HEK293 (cell line): ENCODE results near the gene WIPI1.

ENCODE experiments used
- CTCF ChIA-PET: fragments of 350-600 bp; formaldehyde crosslinking; extraction: SDS; loops from one replicate; lab custom pipeline; 2021; ENCODE audit warnings: antibody characterized with exemption; lab: Yijun Ruan, JAX
- POLR2A ChIA-PET: fragments of 300-600 bp; formaldehyde crosslinking; extraction: SDS; loops from one replicate; lab custom pipeline; 2020; ENCODE audit warnings: antibody characterized with exemption, inconsistent platforms; lab: Yijun Ruan, JAX
- H3K27ac ChIP-seq: fragments of 200-500 bp; sonication (Bioruptor generic); 2 replicates; pipeline ENCODE4 v1.5.1; 2014; ENCODE audit warnings: low read depth, low read length, control low read depth, inconsistent platforms; ENCODE audit errors: extremely low read depth
- H3K36me3 ChIP-seq, 2 experiments: fragments of 200-500 bp in 1 of 2; sonication (Bioruptor generic) in 1 of 2; 1 replicate in 1 of 2; 2 replicates in 1 of 2; pipeline ENCODE4 v1.5.1; 2014 to 2017; ENCODE audit warnings: inconsistent platforms in 2 of 2, low read length in 2 of 2; ENCODE audit not compliant: control insufficient read depth in 2 of 2, insufficient read depth in 1 of 2
- H3K4me1 ChIP-seq: fragments of 200-500 bp; sonication (Bioruptor generic); 2 replicates; pipeline ENCODE4 v1.5.1; 2014; ENCODE audit warnings: mild to moderate bottlenecking, low read length, inconsistent platforms; ENCODE audit not compliant: control insufficient read depth, insufficient read depth
- H3K4me3 ChIP-seq: 2 replicates; pipeline ENCODE4 v1.5.1; 2011; ENCODE audit warnings: low read depth, mild to moderate bottlenecking, control low read depth, low read length, moderate library complexity
- H3K9me3 ChIP-seq: fragments of 200-500 bp; sonication (Bioruptor generic); 2 replicates; pipeline ENCODE4 v1.5.1; 2014; ENCODE audit warnings: low read depth, low read length, inconsistent platforms; ENCODE audit not compliant: control insufficient read depth, insufficient read depth
- ATF2 ChIP-seq: fragments of 450-650 bp; formaldehyde crosslinking; IDR thresholded peaks from 2 replicates; pipeline ENCODE4 v1.5.1; 2016; ENCODE audit warnings: missing biosample characterization, missing genetic modification characterization, low read depth
- FEZF1 ChIP-seq: fragments of 450-650 bp; formaldehyde crosslinking; IDR thresholded peaks from 2 replicates; pipeline ENCODE4 v1.5.1; 2016; ENCODE audit warnings: missing biosample characterization, missing genetic modification characterization
- GLI4 ChIP-seq: fragments of 450-650 bp; formaldehyde crosslinking; IDR thresholded peaks from 2 replicates; pipeline ENCODE4 v1.5.1; 2016; ENCODE audit warnings: missing biosample characterization, missing genetic modification characterization
- KLF8 ChIP-seq: fragments of 450-650 bp; formaldehyde crosslinking; IDR thresholded peaks from 2 replicates; pipeline ENCODE4 v1.5.1; 2016; ENCODE audit warnings: missing biosample characterization, missing genetic modification characterization
- PBX3 ChIP-seq: sonication (generic); formaldehyde crosslinking; IDR thresholded peaks from 2 replicates; pipeline ENCODE4 v1.8.1; 2022; ENCODE audit warnings: mild to moderate bottlenecking, moderate library complexity, missing genetic modification reagents
- PRDM6 ChIP-seq: fragments of 450-650 bp; formaldehyde crosslinking; IDR thresholded peaks from 2 replicates; pipeline ENCODE4 v1.5.1; 2017; ENCODE audit warnings: missing biosample characterization, missing genetic modification characterization
- SCRT1 ChIP-seq: fragments of 450-650 bp; formaldehyde crosslinking; IDR thresholded peaks from 2 replicates; pipeline ENCODE4 v1.5.1; 2016; ENCODE audit warnings: missing biosample characterization, missing genetic modification characterization, borderline replicate concordance
- SCRT2 ChIP-seq: fragments of 450-650 bp; formaldehyde crosslinking; IDR thresholded peaks from 2 replicates; pipeline ENCODE4 v1.5.1; 2016; ENCODE audit warnings: missing biosample characterization, missing genetic modification characterization
- SP3 ChIP-seq: fragments of 450-650 bp; formaldehyde crosslinking; IDR thresholded peaks from 2 replicates; pipeline ENCODE4 v1.5.1; 2016; ENCODE audit warnings: missing biosample characterization, missing genetic modification characterization
- ZBTB48 ChIP-seq: fragments of 450-650 bp; formaldehyde crosslinking; IDR thresholded peaks from 2 replicates; pipeline ENCODE4 v1.5.1; 2016; ENCODE audit warnings: missing biosample characterization, missing genetic modification characterization
- ZBTB7A ChIP-seq: fragments of 450-650 bp; formaldehyde crosslinking; IDR thresholded peaks from 2 replicates; pipeline ENCODE4 v1.5.1; 2016; ENCODE audit warnings: low read depth, missing biosample characterization, missing genetic modification characterization
- ZNF23 ChIP-seq: fragments of 450-650 bp; formaldehyde crosslinking; IDR thresholded peaks from 2 replicates; pipeline ENCODE4 v1.5.1; 2016; ENCODE audit warnings: missing biosample characterization, missing genetic modification characterization, borderline replicate concordance
- ZNF510 ChIP-seq: fragments of 450-650 bp; formaldehyde crosslinking; IDR thresholded peaks from 2 replicates; pipeline ENCODE4 v1.5.1; 2018; ENCODE audit warnings: mild to moderate bottlenecking, missing genetic modification characterization, missing biosample characterization; ENCODE audit not compliant: insufficient replicate concordance
- ZNF560 ChIP-seq: fragments of 450-650 bp; formaldehyde crosslinking; IDR thresholded peaks from 2 replicates; pipeline ENCODE4 v1.5.1; 2017; ENCODE audit warnings: missing biosample characterization, missing genetic modification characterization, borderline replicate concordance
- ZNF621 ChIP-seq: fragments of 450-650 bp; formaldehyde crosslinking; IDR thresholded peaks from 2 replicates; pipeline ENCODE4 v1.5.1; 2017; ENCODE audit warnings: missing biosample characterization, missing genetic modification characterization
- ZNF629 ChIP-seq: fragments of 450-650 bp; formaldehyde crosslinking; IDR thresholded peaks from 2 replicates; pipeline ENCODE4 v1.5.1; 2017; ENCODE audit warnings: missing biosample characterization, missing genetic modification characterization
- ZNF76 ChIP-seq: fragments of 450-650 bp; formaldehyde crosslinking; IDR thresholded peaks from 2 replicates; pipeline ENCODE4; 2016; ENCODE audit warnings: low read depth, missing biosample characterization, missing genetic modification characterization, borderline replicate concordance

The WIPI1 gene

GRCh38 chr17:68390888-68391545, 66.3 kb downstream of the WIPI1 start:
- ChIA-PET POLR2A (interaction anchor here (0.5 kb wide), 1 partner anchor 17 kb away, joined by 3 read pairs; no protein-coding TSS in a partner anchor), CTCF (interaction anchor here (0.5 kb wide), 1 partner anchor 20 kb away, joined by 3 read pairs; no protein-coding TSS in a partner anchor)
- H3K4me1 ChIP-seq: peaks cover 4% of the 10 kb centered on the region
- TF ChIP-seq SP3 (tag by site-specific recombination) (no peak), ZBTB48 (tag by site-specific recombination) (0 out of 2 replicates have a peak, but pooled peaks have one; percentile 27)
- H3K4me3 ChIP-seq: no peak overlapping the region
- H3K36me3 ChIP-seq: no peaks in the 10 kb centered on the region
- H3K27ac ChIP-seq: no peak overlapping the region
- no peaks in the 10 kb centered on the region for H3K9me3 ChIP-seq

GRCh38 chr17:68389041-68389440, 68.3 kb downstream of the WIPI1 start:
- Histone ChIP-seq H3K9me3 (no peaks in the 10 kb centered on the region), H3K4me3 (no peak overlapping the region), H3K4me1 (peaks cover 4% of the 10 kb centered on the region), H3K27ac (no peak overlapping the region), H3K36me3 (no peaks in the 10 kb centered on the region)
- ChIA-PET CTCF (interaction anchor here (0.7 to 2.9 kb wide), 3 partner anchors 10 to 127 kb away, joined by 3 to 23 read pairs (median 3); no protein-coding TSS in a partner anchor), POLR2A (no interaction called here)
- no peak for TF ChIP-seq ZNF510
- TF ChIP-seq SCRT2: 0 out of 2 replicates have a peak, but pooled peaks have one; percentile 10

- CTCF ChIA-PET: interaction anchor here (0.6 to 2.9 kb wide), 4 partner anchors 12 to 52 kb away, joined by 3 to 23 read pairs (median 4); no protein-coding TSS in a partner anchor
- Histone ChIP-seq H3K27ac (no peak overlapping the region), H3K9me3 (no peaks in the 10 kb centered on the region), H3K4me1 (peaks cover 4% of the 10 kb centered on the region), H3K4me3 (no peak overlapping the region), H3K36me3 (no peaks in the 10 kb centered on the region)
- no peak for TF ChIP-seq ZNF621 (tag by site-specific recombination)
- TF ChIP-seq ATF2 (tag by site-specific recombination): 0 out of 2 replicates have a peak, but pooled peaks have one; percentile 19
- POLR2A ChIA-PET: no interaction called here
These were observed 69.7 kb downstream of the WIPI1 start for GRCh38 chr17:68387435-68388218.

- CTCF ChIA-PET: interaction anchor here (0.8 to 3.2 kb wide), 2 partner anchors 13 to 1029 kb away, joined by 3 to 23 read pairs; no protein-coding TSS in a partner anchor
- H3K4me1 ChIP-seq: peaks cover 14% of the 10 kb centered on the region
- no peak overlapping the region for H3K27ac ChIP-seq
- POLR2A ChIA-PET: no interaction called here
- no peaks in the 10 kb centered on the region for H3K36me3 ChIP-seq
- no peak overlapping the region for H3K4me3 ChIP-seq
- no peaks in the 10 kb centered on the region for H3K9me3 ChIP-seq
- TF ChIP-seq ZBTB7A (tag by site-specific recombination) (no peak), FEZF1 (tag by site-specific recombination) (no peak), SCRT1 (no peak), PBX3 (CRISPR knock-in tag) (no peak), PRDM6 (tag by site-specific recombination) (no peak), ZNF76 (tag by site-specific recombination) (no peak), GLI4 (tag by site-specific recombination) (no peak), ZNF560 (tag by site-specific recombination) (no peak), KLF8 (no peak), ZNF23 (tag by site-specific recombination) (no peak), ZNF629 (tag by site-specific recombination) (no peak)
These were observed 71.6 kb downstream of the WIPI1 start for GRCh38 chr17:68385490-68386215.
